ENCODE results near the gene PGGT1B. TPM values are rescaled to one million over a fixed set of nuclear protein-coding genes. Genes with fewer than 3 reads are reported as not detected.

The PGGT1B gene
- total and polyA plus RNA-seq, 9 of the 15 experiments (the other 6 are each of a cell fraction or from before 2014, with no cell fraction given) = 5.3 to 33.7 (median 19.8) TPM

DNA sequence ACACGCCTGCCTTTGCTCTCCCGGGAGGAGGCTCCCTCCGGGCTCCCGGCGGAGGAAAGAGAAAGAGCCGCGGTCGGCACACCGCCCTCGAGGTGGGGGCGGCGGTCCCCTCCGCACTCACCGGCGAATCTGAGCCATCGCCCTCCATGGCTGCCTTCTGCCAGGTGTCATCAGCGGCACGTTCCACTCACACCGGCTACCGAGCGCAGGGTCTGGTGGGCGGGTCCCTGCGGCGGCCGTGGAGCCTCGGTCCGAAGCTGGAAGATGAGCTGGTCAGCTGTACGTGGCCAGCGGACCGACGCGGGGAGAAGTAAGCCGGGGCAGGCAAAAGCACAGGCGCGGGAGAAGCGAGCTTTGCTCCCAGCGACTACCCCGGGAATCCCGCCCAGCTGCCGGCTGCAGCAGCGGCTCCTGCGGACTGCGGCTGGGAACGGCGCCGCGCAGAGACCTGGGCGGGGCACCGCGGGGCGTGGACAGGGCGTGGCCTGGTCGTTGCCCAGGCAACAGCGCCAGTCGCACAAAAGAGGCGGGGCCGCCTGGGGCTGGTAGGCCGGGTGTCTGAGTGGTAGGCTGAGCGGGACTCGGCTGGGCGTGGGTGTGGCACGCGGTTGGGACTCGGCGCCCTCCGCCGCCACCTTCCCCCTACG, 93.1 kb downstream of the PGGT1B start, which contains the start of gene TRIM36 (continued):
- TF ChIP-seq POLR2AphosphoS2 (IDR thresholded peaks at IDR 0.05; ENCODE audit: low read length) = no peak
- no peak for TF ChIP-seq ESRRA (IDR thresholded peaks at IDR 0.05; ENCODE audit: borderline replicate concordance, low read depth)
- TF ChIP-seq, protein P1, sequence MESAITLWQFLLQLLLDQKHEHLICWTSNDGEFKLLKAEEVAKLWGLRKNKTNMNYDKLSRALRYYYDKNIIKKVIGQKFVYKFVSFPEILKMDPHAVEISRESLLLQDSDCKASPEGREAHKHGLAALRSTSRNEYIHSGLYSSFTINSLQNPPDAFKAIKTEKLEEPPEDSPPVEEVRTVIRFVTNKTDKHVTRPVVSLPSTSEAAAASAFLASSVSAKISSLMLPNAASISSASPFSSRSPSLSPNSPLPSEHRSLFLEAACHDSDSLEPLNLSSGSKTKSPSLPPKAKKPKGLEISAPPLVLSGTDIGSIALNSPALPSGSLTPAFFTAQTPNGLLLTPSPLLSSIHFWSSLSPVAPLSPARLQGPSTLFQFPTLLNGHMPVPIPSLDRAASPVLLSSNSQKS (CRISPR knock-in tag; IDR thresholded peaks at IDR 0.05) = no peak
- TF ChIP-seq, protein P2, sequence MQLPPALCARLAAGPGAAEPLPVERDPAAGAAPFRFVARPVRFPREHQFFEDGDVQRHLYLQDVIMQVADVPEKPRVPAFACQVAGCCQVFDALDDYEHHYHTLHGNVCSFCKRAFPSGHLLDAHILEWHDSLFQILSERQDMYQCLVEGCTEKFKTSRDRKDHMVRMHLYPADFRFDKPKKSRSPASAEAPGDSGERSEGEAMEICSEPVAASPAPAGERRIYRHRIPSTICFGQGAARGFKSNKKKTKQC (CRISPR knock-in tag; IDR thresholded peaks at IDR 0.05) = 0 out of 2 replicates have a peak, but pooled peaks have one; percentile 72
- TF ChIP-seq, protein P3, sequence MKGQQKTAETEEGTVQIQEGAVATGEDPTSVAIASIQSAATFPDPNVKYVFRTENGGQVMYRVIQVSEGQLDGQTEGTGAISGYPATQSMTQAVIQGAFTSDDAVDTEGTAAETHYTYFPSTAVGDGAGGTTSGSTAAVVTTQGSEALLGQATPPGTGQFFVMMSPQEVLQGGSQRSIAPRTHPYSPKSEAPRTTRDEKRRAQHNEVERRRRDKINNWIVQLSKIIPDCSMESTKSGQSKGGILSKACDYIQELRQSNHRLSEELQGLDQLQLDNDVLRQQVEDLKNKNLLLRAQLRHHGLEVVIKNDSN (CRISPR knock-in tag; IDR thresholded peaks at IDR 0.05) = no peak
- no peak; the same call in 1 of the 2 replicates for TF ChIP-seq MYC (IDR thresholded peaks at IDR 0.05; ENCODE audit: low read depth, low read length)
- TF ChIP-seq MYC (CRISPR knock-in tag; IDR thresholded peaks at IDR 0.05; ENCODE audit: borderline replicate concordance, low read depth) = 0 out of 2 replicates have a peak, but pooled peaks have one; percentile 46
- no peak for TF ChIP-seq ZNF780A (CRISPR knock-in tag; IDR thresholded peaks at IDR 0.05)
- no peak for TF ChIP-seq RBM17 (IDR thresholded peaks at IDR 0.05; ENCODE audit: borderline replicate concordance, low read depth, low read length)
